Duodenal mucosa (tissue), 2 donors: Measurements from ENCODE around the gene RBMXL3.

Source experiments
- H3K27ac ChIP-seq: one replicate; pipeline ENCODE4 v1.7.0; 2013; ENCODE audit warnings: low read depth, low read length
- H3K27me3 ChIP-seq, 2 donors: one replicate each; pipeline ENCODE4 v1.7.0; 2013; ENCODE audit warnings: low read length in 2 of 2, control low read depth in 1 of 2; ENCODE audit not compliant: insufficient read depth in 2 of 2, control insufficient read depth in 1 of 2
- H3K36me3 ChIP-seq, 2 donors: one replicate each; pipeline ENCODE4 v1.7.0; 2013; ENCODE audit warnings: low read length in 2 of 2, control low read depth in 1 of 2; ENCODE audit not compliant: insufficient read depth in 2 of 2, control insufficient read depth in 1 of 2
- H3K4me1 ChIP-seq, 2 donors: one replicate each; pipeline ENCODE4 v1.7.0; 2013; ENCODE audit warnings: low read length in 2 of 2, control low read depth in 1 of 2; ENCODE audit not compliant: insufficient read depth in 2 of 2, control insufficient read depth in 1 of 2
- H3K4me3 ChIP-seq, 2 donors: one replicate each; pipeline ENCODE4 v1.7.0; 2013; ENCODE audit warnings: low read length in 2 of 2, low read depth in 1 of 2
- H3K9ac ChIP-seq, 2 donors: one replicate each; pipeline ENCODE4 v1.7.0; 2013; ENCODE audit warnings: low read length in 2 of 2, low read depth in 1 of 2
- H3K9me3 ChIP-seq, 2 donors: one replicate each; pipeline ENCODE4 v1.7.0; 2013; ENCODE audit warnings: low read length in 2 of 2, control low read depth in 1 of 2; ENCODE audit not compliant: control insufficient read depth in 1 of 2

RBMXL3 gene

GRCh38 chrX:115233497-115234455 is 44.6 kb downstream of the RBMXL3 start, which contains the start of gene LRCH2:
Gene LRCH2 (minus strand): TSS chrX:115234096. CDS start chrX:115234041, 55 bp downstream.
- H3K9me3 ChIP-seq, result no peaks in the 10 kb centered on the region
- no peaks in the 10 kb centered on the region for H3K36me3 ChIP-seq
- H3K4me3 ChIP-seq, result peak within 1 kb of the TSS; percentile 40 to 48
- H3K9ac ChIP-seq, result no peak within 1 kb of the TSS
- H3K27me3 ChIP-seq, result peaks cover 0 to 9% of the 10 kb centered on the region in 2 donors
- H3K4me1 ChIP-seq, result no peaks in the 10 kb centered on the region
- no peak within 1 kb of the TSS for H3K27ac ChIP-seq

- Histone ChIP-seq H3K36me3 (no peaks in the 10 kb centered on the region), H3K27ac (no peak overlapping the region), H3K27me3 (peaks cover 0 to 9% of the 10 kb centered on the region in 2 donors), H3K4me1 (no peaks in the 10 kb centered on the region), H3K4me3 (no peak overlapping the region), H3K9ac (no peak overlapping the region), H3K9me3 (no peaks in the 10 kb centered on the region)
These were observed 45.3 kb downstream of the RBMXL3 start for GRCh38 chrX:115234461-115234860.

GRCh38 chrX:115236560-115236959 is 47.4 kb downstream of the RBMXL3 start:
- peaks cover 0 to 9% of the 10 kb centered on the region in 2 donors for H3K27me3 ChIP-seq
- no peaks in the 10 kb centered on the region for H3K4me1 ChIP-seq
- no peak overlapping the region for H3K4me3 ChIP-seq
- H3K36me3 ChIP-seq, result no peaks in the 10 kb centered on the region
- H3K9ac ChIP-seq, result no peak overlapping the region
- no peak overlapping the region for H3K27ac ChIP-seq
- H3K9me3 ChIP-seq, result no peaks in the 10 kb centered on the region

GRCh38 chrX:115237056-115237455 is 47.8 kb downstream of the RBMXL3 start:
- Histone ChIP-seq H3K27ac (no peak overlapping the region), H3K4me1 (no peaks in the 10 kb centered on the region), H3K4me3 (no peak overlapping the region), H3K27me3 (peaks cover 0 to 9% of the 10 kb centered on the region in 2 donors), H3K36me3 (no peaks in the 10 kb centered on the region), H3K9me3 (no peaks in the 10 kb centered on the region), H3K9ac (no peak overlapping the region)
